AG04450 (cell line): Measurements from ENCODE around the gene PLEKHA3. TPM values are rescaled to one million over a fixed set of nuclear protein-coding genes. Genes with fewer than 3 reads are reported as not detected.

ENCODE experiments used
- CTCF ChIA-PET: fragments of 300-600, 350-600 bp; formaldehyde crosslinking; extraction: SDS; loops from one replicate; lab custom pipeline; 2022; ENCODE audit warnings: antibody characterized with exemption, inconsistent platforms; lab: Charles Lee
- POLR2A ChIA-PET: fragments of 350-600 bp; formaldehyde crosslinking; extraction: SDS; loops from one replicate; lab custom pipeline; 2021; ENCODE audit warnings: antibody characterized with exemption, inconsistent platforms; lab: Yijun Ruan, JAX
- DNase-seq: peaks from one replicate; pipeline ENCODE4 v3.0.0-alpha.2; 2011; ENCODE audit warnings: low read depth, low spot score
- H3K27ac ChIP-seq: one replicate; pipeline ENCODE4 v1.5.1; 2012; ENCODE audit warnings: low read depth, low read length, control low read depth
- H3K27me3 ChIP-seq: one replicate; pipeline ENCODE4 v1.6.0; 2012; ENCODE audit warnings: low read length; ENCODE audit not compliant: control insufficient read depth, insufficient read depth
- H3K4me3 ChIP-seq: 2 replicates; pipeline ENCODE4 v1.5.1; 2011; ENCODE audit warnings: mild to moderate bottlenecking, low read depth, low read length, control low read depth
- H3K9me3 ChIP-seq: 2 replicates; pipeline ENCODE4 v1.5.1; 2012; ENCODE audit warnings: low read length; ENCODE audit not compliant: control insufficient read depth, insufficient read depth
- CTCF ChIP-seq: IDR thresholded peaks from 2 replicates; pipeline ENCODE4 v1.5.1; 2011; ENCODE audit warnings: low read depth, low read length, control low read depth, inconsistent platforms
- polyA plus RNA-seq: library from polyadenylated mRNA; depleted of rRNA; stranded (reverse); fragments of >200 nt; gene quantifications from 2 replicates; pipeline ENCODE4 v1.2.3, GENCODE V29; 2011

Gene PLEKHA3
- polyA plus RNA-seq, 1 experiment, result 28.2 TPM

GRCh38 chr2:178478130-178478438 is 2.2 kb upstream of the PLEKHA3 start:
- H3K9me3 ChIP-seq, result no peaks in the 10 kb centered on the region
- ChIA-PET POLR2A (no interaction called here), CTCF (no interaction called here)
- no peak for DNase-seq
- H3K27ac ChIP-seq, result peak overlapping the region; percentile 95
- TF ChIP-seq CTCF, result no peak
- no peaks in the 10 kb centered on the region for H3K27me3 ChIP-seq
- H3K4me3 ChIP-seq, result peak overlapping the region; percentile 75

DNA sequence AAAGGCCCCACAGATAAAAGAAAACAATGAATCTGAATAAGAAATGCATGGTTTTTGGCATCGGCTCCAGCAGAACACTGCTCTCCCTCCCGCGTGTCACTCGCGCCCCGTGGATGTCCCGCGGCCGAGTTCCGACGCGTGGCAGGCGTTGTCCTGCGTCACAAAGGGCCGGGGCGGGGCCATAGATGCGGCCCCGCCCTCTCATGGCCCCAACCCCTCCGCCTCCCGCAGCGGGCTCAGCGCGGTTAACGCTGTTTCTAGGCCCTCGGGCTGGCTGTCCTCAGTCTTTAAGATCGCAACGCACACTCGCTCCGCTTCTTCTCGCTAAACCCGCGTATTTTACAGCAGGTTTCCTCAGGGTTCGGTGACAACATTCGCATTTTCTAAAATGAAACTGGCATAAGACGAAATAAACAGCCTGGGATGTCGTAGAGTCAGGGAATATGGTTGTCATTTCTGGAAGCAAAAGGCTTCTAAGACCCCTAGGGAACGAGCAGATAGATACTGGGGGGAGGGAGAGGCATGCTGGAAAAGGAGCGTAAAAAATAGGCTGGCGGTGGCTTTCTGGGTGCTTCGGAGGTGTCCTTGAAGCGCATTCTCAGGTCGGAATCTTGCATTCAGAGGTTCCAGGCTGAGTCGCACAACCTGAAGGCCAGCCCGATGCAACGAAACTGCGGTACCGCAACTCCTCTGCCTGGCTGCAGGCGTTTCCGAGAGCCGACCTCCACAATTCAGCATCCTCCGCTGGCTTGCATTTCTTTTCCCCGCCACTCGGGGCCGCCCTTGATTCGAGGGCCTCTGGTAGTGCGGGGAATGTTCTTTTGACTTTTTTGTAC is 1.6 kb upstream of the PLEKHA3 start, which contains the start of gene FKBP7:
Gene FKBP7 (minus strand): TSS at position 162 of the 836 bp plus-strand sequence. CDS start 101 bp downstream, at position 61.
- peak within 1 kb of the TSS; percentile 95 for H3K27ac ChIP-seq
- TF ChIP-seq CTCF, result peak; percentile 63
- peak within 1 kb of the TSS; percentile 75 for H3K4me3 ChIP-seq
- no peaks in the 10 kb centered on the region for H3K27me3 ChIP-seq
- DNase-seq, result peak; percentile 46
- ChIA-PET POLR2A (no interaction called here), CTCF (interaction anchor here (1.0 to 1.2 kb wide), 3 partner anchors 26 to 366 kb away, joined by 3 to 7 read pairs (median 3); partner anchors contain the start of gene RBM45)
- no peaks in the 10 kb centered on the region for H3K9me3 ChIP-seq

- peak overlapping the region; percentile 95 for H3K27ac ChIP-seq
- no peaks in the 10 kb centered on the region for H3K9me3 ChIP-seq
- no peak for TF ChIP-seq CTCF
- DNase-seq, result no peak
- POLR2A ChIA-PET, result no interaction called here
- CTCF ChIA-PET, result interaction anchor here (1.0 to 1.2 kb wide), 4 partner anchors 26 to 367 kb away, joined by 3 to 7 read pairs (median 3); partner anchors contain the start of gene RBM45
- H3K4me3 ChIP-seq, result peak overlapping the region; percentile 75
- no peaks in the 10 kb centered on the region for H3K27me3 ChIP-seq
Measured at GRCh38 chr2:178479275-178479616, 1.0 kb upstream of the PLEKHA3 start.

DNA sequence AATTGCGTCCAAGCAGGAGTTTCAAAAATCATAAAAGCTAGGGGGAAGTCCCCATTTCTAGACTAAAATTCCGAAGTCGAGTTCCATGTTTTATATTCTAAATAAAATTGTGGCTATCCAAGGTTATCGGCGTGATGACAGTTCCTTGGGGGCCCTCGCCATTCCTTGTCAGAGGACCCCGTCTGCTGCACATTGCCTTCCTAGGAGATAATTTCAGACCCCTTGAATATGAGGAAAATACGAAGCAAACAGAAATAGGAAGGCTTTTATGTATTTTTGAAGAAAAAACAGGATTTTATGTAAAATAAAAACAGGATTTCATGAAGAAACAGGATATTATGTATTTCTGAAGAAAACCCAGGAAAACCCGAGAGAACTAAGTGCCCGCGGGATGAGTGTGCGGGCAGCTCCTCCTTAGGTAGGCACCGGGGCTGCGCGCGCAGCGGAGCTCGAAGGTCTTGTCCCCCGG is 465 bp upstream of the PLEKHA3 start:
- Histone ChIP-seq H3K9me3 (no peaks in the 10 kb centered on the region), H3K27me3 (no peaks in the 10 kb centered on the region), H3K27ac (peak overlapping the region; percentile 76), H3K4me3 (peak overlapping the region; percentile 43)
- ChIA-PET CTCF (interaction anchor here (0.6 to 1.2 kb wide), 6 partner anchors 12 to 367 kb away, joined by 3 to 7 read pairs (median 3); partner anchors contain the start of gene RBM45), POLR2A (interaction anchor here (1.1 to 1.5 kb wide), 2 partner anchors 29 to 34 kb away, joined by 3 to 13 read pairs; partner anchors contain the start of genes PJVK and PRKRA)
- no peak for DNase-seq
- no peak for TF ChIP-seq CTCF

- POLR2A ChIA-PET, result no interaction called here
- DNase-seq, result no peak
- Histone ChIP-seq H3K27me3 (no peaks in the 10 kb centered on the region), H3K4me3 (no peak overlapping the region), H3K27ac (no peak overlapping the region), H3K9me3 (no peaks in the 10 kb centered on the region)
- CTCF ChIA-PET, result interaction anchor here (0.8 to 1.2 kb wide), 2 partner anchors 40 to 350 kb away, joined by 3 to 4 read pairs; no protein-coding TSS in a partner anchor
- TF ChIP-seq CTCF, result no peak
Measured at GRCh38 chr2:178482437-178482836, 2.2 kb downstream of the PLEKHA3 start.
